NCI-H446 treated with DMSO at 0.1 percent for 48 hours (cell line): ENCODE data around the gene GAS2L3.
"Not testable (repeated sequence)": the region's sequence is repeated elsewhere in the genome, so short reads cannot be mapped to it uniquely, and the experiment has no call there.

ENCODE experiments used
- DNase-seq: peaks from one replicate; lab custom pipeline; 2025; lab: John Stamatoyannopoulos, UW

GAS2L3 gene

GRCh38 chr12:100573292-100574186, at the start of gene GAS2L3:
Gene GAS2L3 (plus strand): TSS chr12:100573684. CDS start chr12:100594905, 21,221 bp downstream.
- peak; percentile 60 for DNase-seq

GRCh38 chr12:100528034-100528433, 45.5 kb upstream of the GAS2L3 start:
- DNase-seq, result no peak

- DNase-seq, result no peak
These were observed 44.9 kb upstream of the GAS2L3 start for GRCh38 chr12:100528471-100529127.

- no peak for DNase-seq
These were observed 43.6 kb upstream of the GAS2L3 start for GRCh38 chr12:100529756-100530350.

GRCh38 chr12:100533376-100533775, 40.1 kb upstream of the GAS2L3 start:
- no peak for DNase-seq

GRCh38 chr12:100534625-100535227, 38.8 kb upstream of the GAS2L3 start:
- DNase-seq, result no peak

GRCh38 chr12:100539202-100539601, 34.3 kb upstream of the GAS2L3 start:
- no peak for DNase-seq

GRCh38 chr12:100544165-100544564, 29.3 kb upstream of the GAS2L3 start:
- DNase-seq, result no peak

- DNase-seq, result no peak
These were observed 28.4 kb upstream of the GAS2L3 start for GRCh38 chr12:100545092-100545491.

- DNase-seq, result no peak
These were observed 19.5 kb upstream of the GAS2L3 start for GRCh38 chr12:100553936-100554335.

GRCh38 chr12:100554608-100555077, 18.8 kb upstream of the GAS2L3 start:
- peak; percentile 78 for DNase-seq

- DNase-seq, result no peak
These were observed 17.8 kb upstream of the GAS2L3 start for GRCh38 chr12:100555722-100556121.

- no peak for DNase-seq
These were observed 16.1 kb upstream of the GAS2L3 start for GRCh38 chr12:100557357-100557756.

- not testable (repeated sequence) for DNase-seq
These were observed 14.2 kb upstream of the GAS2L3 start for GRCh38 chr12:100559261-100559660.

- DNase-seq, result no peak
These were observed 9.4 kb upstream of the GAS2L3 start for GRCh38 chr12:100564090-100564489.

- no peak for DNase-seq
These were observed 8.5 kb upstream of the GAS2L3 start for GRCh38 chr12:100564905-100565467.

- no peak for DNase-seq
These were observed 7.4 kb upstream of the GAS2L3 start for GRCh38 chr12:100565987-100566545.

GRCh38 chr12:100566887-100567637, 6.4 kb upstream of the GAS2L3 start:
- DNase-seq, result no peak

- DNase-seq, result no peak
These were observed 5.5 kb upstream of the GAS2L3 start for GRCh38 chr12:100567945-100568344.

GRCh38 chr12:100572184-100572583, 1.3 kb upstream of the GAS2L3 start:
- DNase-seq, result no peak
